B cell (primary cell): ENCODE results near the gene TECTB. TPM values are rescaled to one million over a fixed set of nuclear protein-coding genes. Genes with fewer than 3 reads are reported as not detected.

Experiments used
- ATAC-seq: fragments of 200-7000 bp; cut with Tn5 transposase; one replicate; pipeline ENCODE4 v1.10.0; 2021; ENCODE audit warnings: low read depth, mild to moderate bottlenecking, moderate number of reproducible peaks, moderate library complexity
- CTCF ChIA-PET: fragments of 350-600 bp; sonication (Branson Sonifier 250); formaldehyde crosslinking; loops from one replicate; lab custom pipeline; 2021; ENCODE audit warnings: antibody characterized with exemption, inconsistent platforms; lab: Charles Lee
- POLR2A ChIA-PET: fragments of 350-600 bp; sonication (Branson Sonifier 250); formaldehyde crosslinking; loops from one replicate; lab custom pipeline; 2021; ENCODE audit warnings: antibody characterized with exemption; lab: Charles Lee
- DNase-seq: peaks from one replicate; pipeline ENCODE4 v3.0.0; 2013
- H2AFZ ChIP-seq: 2 replicates; pipeline ENCODE4 v1.6.1; 2012; ENCODE audit warnings: mild to moderate bottlenecking, low read depth, low read length; ENCODE audit not compliant: insufficient read depth, poor library complexity, severe bottlenecking
- H3K27ac ChIP-seq, 2 donors: 1 replicate in 1 of 2; 2 replicates in 1 of 2; pipeline ENCODE4 v1.5.1; 2012 to 2013; ENCODE audit warnings: low read length in 2 of 2, mild to moderate bottlenecking in 2 of 2, moderate library complexity in 1 of 2
- H3K27me3 ChIP-seq, 4 experiments: fragments of 200-600 bp in 1 of 4; sonication (generic) in 1 of 4; replicated peaks in 1 of 4; 1 replicate in 2 of 4; 2 replicates in 2 of 4; pipeline versions ENCODE4 v1.6.1 to v1.7.0; 2013 to 2016; ENCODE audit warnings: low read length in 3 of 4, mild to moderate bottlenecking in 2 of 4, mixed read lengths in 1 of 4, moderate library complexity in 1 of 4; ENCODE audit not compliant: insufficient read depth in 4 of 4, control insufficient read depth in 3 of 4; ENCODE audit errors: control extremely low read depth in 1 of 4
- H3K36me3 ChIP-seq, 2 experiments: replicated peaks in 1 of 2; 1 replicate in 1 of 2; 2 replicates in 1 of 2; pipeline versions ENCODE4 v1.6.1 to v1.7.1; 2013; ENCODE audit warnings: low read length in 1 of 2; ENCODE audit not compliant: insufficient read depth in 2 of 2, control insufficient read depth in 1 of 2; ENCODE audit errors: control extremely low read depth in 1 of 2, extremely low read depth in 1 of 2
- H3K4me1 ChIP-seq, 2 donors: fragments of 200-600 bp in 1 of 2; sonication (generic) in 1 of 2; 1 replicate in 1 of 2; 2 replicates in 1 of 2; pipeline versions ENCODE4 v1.5.1 to v1.6.1; 2013 to 2017; ENCODE audit warnings: low read length in 2 of 2; ENCODE audit not compliant: control insufficient read depth in 2 of 2, insufficient read depth in 2 of 2
- H3K4me2 ChIP-seq: replicated peaks from 2 replicates; pipeline ENCODE3; 2012; ENCODE audit warnings: mild to moderate bottlenecking, low read depth, low read length; ENCODE audit not compliant: poor library complexity, severe bottlenecking
- H3K4me3 ChIP-seq, 5 experiments: fragments of 200-600 bp in 1 of 5; sonication (generic) in 1 of 5; 1 replicate in 3 of 5; 2 replicates in 2 of 5; pipeline versions ENCODE4 v1.5.1 to v1.7.0; 2011 to 2016; ENCODE audit warnings: low read length in 4 of 5, mild to moderate bottlenecking in 4 of 5, low read depth in 2 of 5, control low read depth in 1 of 5, moderate library complexity in 1 of 5; ENCODE audit not compliant: insufficient read depth in 1 of 5; ENCODE audit errors: control extremely low read depth in 1 of 5, extremely low read depth in 1 of 5
- H3K79me2 ChIP-seq: fragments of 200-600 bp; sonication (generic); one replicate; pipeline ENCODE4 v1.6.0; 2016; ENCODE audit warnings: low read length; ENCODE audit not compliant: control insufficient read depth, insufficient read depth
- H3K9ac ChIP-seq: fragments of 200-600 bp; sonication (generic); 2 replicates; pipeline ENCODE4 v1.6.1; 2017; ENCODE audit warnings: mild to moderate bottlenecking, low read length, moderate library complexity
- H3K9me3 ChIP-seq, 3 donors: one replicate each; pipeline versions ENCODE4 v1.6.1 to v1.7.1; 2013; ENCODE audit warnings: low read length in 2 of 3; ENCODE audit not compliant: control insufficient read depth in 2 of 3, insufficient read depth in 1 of 3; ENCODE audit errors: control extremely low read depth in 1 of 3
- H4K20me1 ChIP-seq: 2 replicates; pipeline ENCODE4 v1.6.0; 2012; ENCODE audit warnings: mild to moderate bottlenecking, low read length; ENCODE audit not compliant: insufficient read depth, control insufficient read depth, poor library complexity, severe bottlenecking
- H3K27ac Mint-ChIP-seq: one replicate; pipeline ENCODE4 v1.8.0; 2021; ENCODE audit warnings: mixed read lengths
- H3K27me3 Mint-ChIP-seq: one replicate; pipeline ENCODE4 v1.8.0; 2021; ENCODE audit warnings: mixed read lengths
- H3K4me1 Mint-ChIP-seq: one replicate; pipeline ENCODE4 v1.8.0; 2021; ENCODE audit warnings: mixed read lengths
- H3K4me3 Mint-ChIP-seq: one replicate; pipeline ENCODE4 v1.8.0; 2021; ENCODE audit warnings: mixed read lengths
- H3K9me3 Mint-ChIP-seq: one replicate; pipeline ENCODE4 v1.8.0; 2022; ENCODE audit warnings: mixed read lengths; ENCODE audit not compliant: insufficient read depth
- EZH2 ChIP-seq: IDR thresholded peaks from 2 replicates; pipeline ENCODE4 v1.6.1; 2012; ENCODE audit warnings: borderline replicate concordance, low read depth, mild to moderate bottlenecking, moderate library complexity, low read length; ENCODE audit not compliant: insufficient read depth, poor library complexity, severe bottlenecking
- WGBS: methylation state at CpG from one replicate; pipeline ENCODE4 v1.1.5; 2013; ENCODE audit warnings: missing lambda C conversion rate; ENCODE audit not compliant: insufficient coverage; 5-methylcytosine and 5-hydroxymethylcytosine counted together
- intact Hi-C: fragments of 100-400 bp; cut with micrococcal nuclease; formaldehyde crosslinking; loops from one replicate; pipeline ENCODE4 v1.10.0; 2022
- polyA plus RNA-seq: library from polyadenylated mRNA; depleted of rRNA; stranded (reverse); fragments of >200 nt; gene quantifications from 2 replicates; pipeline ENCODE4 v1.2.3, GENCODE V29; 2012
- total RNA-seq, 2 donors: library from RNA; stranded (reverse); fragments of 120-200 nt in 1 of 2; gene quantifications; 1 replicate in 1 of 2; 2 replicates in 1 of 2; pipeline versions ENCODE4 v1.2.3 to v1.2.4, GENCODE V29; 2013 to 2022
- TF ChIP-seq, protein P1 (sequence below): fragments of 200-600 bp; IDR thresholded peaks from one replicate; pipeline ENCODE4 v1.8.0; 2022; ENCODE audit warnings: antibody characterized with exemption, mild to moderate bottlenecking

TECTB gene
- total and polyA plus RNA-seq, 2 donors (not counting 1 experiment from before 2014, with no cell fraction given), result not detected

DNA sequence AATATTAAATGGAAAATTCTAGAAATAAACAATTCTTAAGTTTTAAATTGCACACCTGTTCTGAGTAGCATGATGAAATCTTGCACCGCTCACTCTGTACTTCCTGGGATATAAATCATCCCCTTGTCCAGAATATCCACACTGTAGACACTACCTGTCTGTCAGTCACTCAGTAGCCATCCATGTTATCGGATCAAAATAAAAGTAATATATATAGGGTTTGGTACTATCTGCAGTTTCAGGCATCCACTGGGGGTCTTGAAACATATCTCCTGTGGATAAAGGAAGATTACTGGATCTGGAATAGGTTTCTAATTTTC lies 6.8 kb downstream of the TECTB start:
- intact Hi-C loops, result no loop called here
- POLR2A ChIA-PET, result no interaction called here
- no peaks in the 10 kb centered on the region for H3K4me1 Mint-ChIP-seq

DNA sequence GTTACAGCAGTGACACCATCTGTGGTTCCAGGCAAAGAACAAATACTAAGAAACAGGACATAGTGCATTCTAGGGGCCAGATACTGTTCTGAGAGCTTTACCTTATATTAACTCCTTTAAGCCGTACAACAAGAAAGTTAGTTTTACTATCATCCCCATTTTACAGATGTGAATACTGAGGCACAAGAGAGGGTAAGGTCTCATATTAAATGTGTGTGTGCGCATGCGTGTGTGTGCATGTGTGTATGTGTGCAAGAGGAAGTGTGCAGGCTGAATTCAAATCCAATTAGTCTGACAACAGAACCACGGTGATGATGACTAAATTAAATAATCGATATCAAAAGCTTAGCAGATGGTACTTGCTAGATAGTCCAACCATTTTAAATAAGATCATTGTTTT lies 11.0 kb downstream of the TECTB start:
- ChIA-PET POLR2A (no interaction called here), CTCF (interaction anchor here (1.8 to 2.1 kb wide), 2 partner anchors 14 to 20 kb away, joined by 4 to 10 read pairs; no protein-coding TSS in a partner anchor)
- Histone ChIP-seq H3K27me3 (no peaks in the 10 kb centered on the region), H3K27ac (no peak overlapping the region), H2AFZ (no peak overlapping the region), H3K36me3 (no peaks in the 10 kb centered on the region), H3K79me2 (no peaks in the 10 kb centered on the region), H4K20me1 (no peaks in the 10 kb centered on the region), H3K4me3 (no peak overlapping the region), H3K4me1 (no peaks in the 10 kb centered on the region), H3K4me2 (no peak overlapping the region), H3K9me3 (no peaks in the 10 kb centered on the region), H3K9ac (no peak overlapping the region)
- no peaks in the 10 kb centered on the region for H3K9me3 Mint-ChIP-seq
- TF ChIP-seq, protein P1, sequence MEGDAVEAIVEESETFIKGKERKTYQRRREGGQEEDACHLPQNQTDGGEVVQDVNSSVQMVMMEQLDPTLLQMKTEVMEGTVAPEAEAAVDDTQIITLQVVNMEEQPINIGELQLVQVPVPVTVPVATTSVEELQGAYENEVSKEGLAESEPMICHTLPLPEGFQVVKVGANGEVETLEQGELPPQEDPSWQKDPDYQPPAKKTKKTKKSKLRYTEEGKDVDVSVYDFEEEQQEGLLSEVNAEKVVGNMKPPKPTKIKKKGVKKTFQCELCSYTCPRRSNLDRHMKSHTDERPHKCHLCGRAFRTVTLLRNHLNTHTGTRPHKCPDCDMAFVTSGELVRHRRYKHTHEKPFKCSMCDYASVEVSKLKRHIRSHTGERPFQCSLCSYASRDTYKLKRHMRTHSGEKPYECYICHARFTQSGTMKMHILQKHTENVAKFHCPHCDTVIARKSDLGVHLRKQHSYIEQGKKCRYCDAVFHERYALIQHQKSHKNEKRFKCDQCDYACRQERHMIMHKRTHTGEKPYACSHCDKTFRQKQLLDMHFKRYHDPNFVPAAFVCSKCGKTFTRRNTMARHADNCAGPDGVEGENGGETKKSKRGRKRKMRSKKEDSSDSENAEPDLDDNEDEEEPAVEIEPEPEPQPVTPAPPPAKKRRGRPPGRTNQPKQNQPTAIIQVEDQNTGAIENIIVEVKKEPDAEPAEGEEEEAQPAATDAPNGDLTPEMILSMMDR, result no peak
- TF ChIP-seq EZH2, result no peak
- WGBS, result no CpG with 5 or more reads among the region's 5 CpGs
- H3K4me1 Mint-ChIP-seq, result no peaks in the 10 kb centered on the region
- H3K4me3 Mint-ChIP-seq, result no peak overlapping the region
- ATAC-seq (no peak), DNase-seq (no peak)
- intact Hi-C loops, result no loop called here
- no peak overlapping the region for H3K27ac Mint-ChIP-seq
- H3K27me3 Mint-ChIP-seq, result peaks cover 9% of the 10 kb centered on the region

More for the DNA sequence above, 6.8 kb downstream of the TECTB start:
- Histone ChIP-seq H3K36me3 (no peaks in the 10 kb centered on the region), H3K4me2 (no peak overlapping the region), H3K27ac (no peak overlapping the region), H3K27me3 (no peaks in the 10 kb centered on the region), H3K9ac (no peak overlapping the region), H2AFZ (no peak overlapping the region), H3K4me1 (no peaks in the 10 kb centered on the region), H3K79me2 (no peaks in the 10 kb centered on the region), H3K4me3 (no peak overlapping the region), H4K20me1 (no peaks in the 10 kb centered on the region), H3K9me3 (no peaks in the 10 kb centered on the region)
- Mint-ChIP-seq H3K9me3 (no peaks in the 10 kb centered on the region), H3K27me3 (peaks cover 12% of the 10 kb centered on the region), H3K27ac (no peak overlapping the region), H3K4me3 (no peak overlapping the region)
- WGBS, result 60% methylated on average over 1 of the region's 2 CpGs
- TF ChIP-seq, protein P1, result no peak
- TF ChIP-seq EZH2, result no peak
- DNase-seq (no peak), ATAC-seq (no peak)
- CTCF ChIA-PET, result no interaction called here
